Activated T-helper 2 cell treated with anti-CD3 and anti-CD28 coated beads, Interferon-gamma antibody, Interleukin-2, Interleukin-4, amounts not matched to agents 10 μg/mL and 5 μg/mL and 100 μg/mL, durations not matched to agents 14 hours and 24 hours and 36 hours (primary cell): ENCODE measurements around the gene PSMC4. TPM values are rescaled to one million over a fixed set of nuclear protein-coding genes. Genes with fewer than 3 reads are reported as not detected.

Source experiments
- DNase-seq: peaks from one replicate; pipeline ENCODE4 v3.0.0; 2021; ENCODE audit warnings: low spot score
- H3K27ac Mint-ChIP-seq: one replicate; pipeline ENCODE4 v1.8.0; 2021; ENCODE audit warnings: mixed read lengths
- H3K27me3 Mint-ChIP-seq: one replicate; pipeline ENCODE4 v1.8.0; 2021; ENCODE audit warnings: low read depth, mixed read lengths
- H3K36me3 Mint-ChIP-seq: one replicate; pipeline ENCODE4 v1.8.0; 2021; ENCODE audit warnings: low read depth, mixed read lengths
- H3K4me1 Mint-ChIP-seq: one replicate; pipeline ENCODE4 v1.8.0; 2021; ENCODE audit warnings: low read depth, mixed read lengths
- H3K4me3 Mint-ChIP-seq: one replicate; pipeline ENCODE4 v1.8.0; 2021; ENCODE audit warnings: low read depth, mild to moderate bottlenecking, moderate library complexity, mixed read lengths
- H3K9me3 Mint-ChIP-seq: one replicate; pipeline ENCODE4 v1.8.0; 2021; ENCODE audit warnings: mixed read lengths
- intact Hi-C: fragments of 100-400 bp; cut with micrococcal nuclease; formaldehyde crosslinking; loops from one replicate; pipeline ENCODE4 v1.15.1; 2023
- total RNA-seq: library from RNA; stranded (reverse); gene quantifications from 2 replicates; pipeline ENCODE4 v1.2.3, GENCODE V29; 2022

The PSMC4 gene
- total RNA-seq, 1 donor from 2014 or later, result 174 TPM

DNA sequence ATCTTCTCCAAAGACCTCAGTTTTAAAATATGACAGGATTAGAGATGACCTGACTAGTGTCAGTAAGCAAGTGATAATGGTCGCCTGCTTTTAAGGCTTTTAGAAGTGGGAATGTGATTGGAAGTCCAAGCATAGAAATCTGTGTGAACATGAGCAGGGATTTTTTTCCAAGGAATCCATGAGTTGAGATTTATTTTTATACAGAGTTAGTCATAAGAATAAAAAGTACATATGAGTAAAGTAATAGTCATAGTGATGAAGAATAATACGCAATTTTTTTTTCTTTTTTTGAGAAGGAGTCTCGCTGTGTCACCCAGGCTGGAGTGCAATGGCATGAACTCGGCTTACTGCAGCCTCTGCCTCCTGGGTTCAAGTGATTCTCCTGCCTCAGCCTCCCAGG is 27.5 kb downstream of the PSMC4 start:
- intact Hi-C loops, result loop anchor here (5.0 kb wide), 1 partner anchor 59 kb away; the partner anchor contains the start of gene ZNF780B
- DNase-seq, result no peak
- Mint-ChIP-seq H3K27ac (peak overlapping the region; percentile 37), H3K9me3 (peaks cover 12% of the 10 kb centered on the region), H3K27me3 (no peaks in the 10 kb centered on the region), H3K36me3 (peaks cover 31% of the 10 kb centered on the region), H3K4me1 (peaks cover 22% of the 10 kb centered on the region), H3K4me3 (peak overlapping the region; percentile 98)

GRCh38 chr19:40005691-40006272 is 34.8 kb downstream of the PSMC4 start:
- no peak overlapping the region for H3K4me3 Mint-ChIP-seq
- peaks cover 21% of the 10 kb centered on the region for H3K9me3 Mint-ChIP-seq
- no peaks in the 10 kb centered on the region for H3K27me3 Mint-ChIP-seq
- intact Hi-C loops, result no loop called here
- H3K36me3 Mint-ChIP-seq, result peaks cover 55% of the 10 kb centered on the region
- DNase-seq, result no peak
- no peak overlapping the region for H3K27ac Mint-ChIP-seq
- H3K4me1 Mint-ChIP-seq, result peaks cover 4% of the 10 kb centered on the region

- H3K36me3 Mint-ChIP-seq, result peaks cover 60% of the 10 kb centered on the region
- intact Hi-C loops, result no loop called here
Observed at GRCh38 chr19:40006273-40006691, 35.3 kb downstream of the PSMC4 start.

GRCh38 chr19:40009674-40010073 is 38.7 kb downstream of the PSMC4 start:
- Mint-ChIP-seq H3K27ac (no peak overlapping the region), H3K27me3 (no peaks in the 10 kb centered on the region), H3K4me1 (peaks cover 4% of the 10 kb centered on the region), H3K9me3 (peaks cover 50% of the 10 kb centered on the region), H3K4me3 (no peak overlapping the region), H3K36me3 (peaks cover 92% of the 10 kb centered on the region)
- intact Hi-C loops, result no loop called here
- no peak for DNase-seq

More at GRCh38 chr19:40006273-40006691, 35.3 kb downstream of the PSMC4 start:
- H3K4me1 Mint-ChIP-seq, result peaks cover 4% of the 10 kb centered on the region
- H3K27ac Mint-ChIP-seq, result no peak overlapping the region
- peaks cover 22% of the 10 kb centered on the region for H3K9me3 Mint-ChIP-seq
- DNase-seq, result no peak
- no peak overlapping the region for H3K4me3 Mint-ChIP-seq
- no peaks in the 10 kb centered on the region for H3K27me3 Mint-ChIP-seq

DNA sequence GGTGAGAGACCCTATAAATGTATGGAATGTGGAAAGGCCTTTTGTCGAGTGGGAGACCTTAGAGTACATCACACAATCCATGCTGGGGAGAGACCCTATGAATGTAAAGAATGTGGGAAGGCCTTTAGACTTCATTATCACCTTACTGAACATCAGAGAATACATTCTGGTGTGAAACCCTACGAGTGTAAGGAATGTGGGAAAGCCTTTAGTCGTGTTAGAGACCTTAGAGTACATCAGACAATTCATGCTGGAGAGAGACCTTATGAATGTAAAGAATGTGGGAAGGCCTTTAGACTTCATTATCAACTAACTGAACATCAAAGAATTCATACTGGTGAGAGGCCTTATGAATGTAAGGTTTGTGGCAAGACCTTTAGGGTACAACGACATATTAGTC is 43.0 kb downstream of the PSMC4 start:
- intact Hi-C loops, result no loop called here
- Mint-ChIP-seq H3K27me3 (no peaks in the 10 kb centered on the region), H3K4me1 (no peaks in the 10 kb centered on the region), H3K4me3 (no peak overlapping the region), H3K27ac (no peak overlapping the region), H3K9me3 (peaks cover 75% of the 10 kb centered on the region), H3K36me3 (peaks cover 70% of the 10 kb centered on the region)
- DNase-seq, result no peak

DNA sequence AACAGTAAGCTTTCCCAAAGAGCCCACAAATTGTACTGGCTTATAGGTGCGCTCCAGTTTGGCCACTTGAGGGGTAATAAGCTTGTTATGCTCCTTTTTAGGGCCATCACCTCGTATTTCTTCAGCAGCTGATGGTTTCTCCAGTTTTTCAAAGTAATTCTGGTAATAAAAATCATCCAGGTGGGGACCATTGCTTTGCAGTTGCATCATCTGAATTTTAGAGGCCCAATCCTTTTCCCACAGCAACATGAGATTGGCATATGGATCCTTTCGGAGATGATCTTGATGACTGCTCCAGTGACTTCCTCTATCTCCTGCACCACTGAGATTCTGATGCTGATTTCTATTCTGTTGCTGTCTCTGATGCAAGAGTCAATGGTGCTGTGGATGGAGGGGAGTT is 53.0 kb downstream of the PSMC4 start:
- peaks cover 12% of the 10 kb centered on the region for H3K36me3 Mint-ChIP-seq

GRCh38 chr19:40025938-40026596 is 55.1 kb downstream of the PSMC4 start:
- Mint-ChIP-seq H3K36me3 (peaks cover 24% of the 10 kb centered on the region), H3K4me3 (no peak overlapping the region), H3K27ac (no peak overlapping the region), H3K4me1 (no peaks in the 10 kb centered on the region), H3K9me3 (peaks cover 83% of the 10 kb centered on the region), H3K27me3 (no peaks in the 10 kb centered on the region)
- DNase-seq, result no peak
- intact Hi-C loops, result no loop called here

More for the DNA sequence above, 53.0 kb downstream of the PSMC4 start:
- no peak overlapping the region for H3K27ac Mint-ChIP-seq
- no peaks in the 10 kb centered on the region for H3K27me3 Mint-ChIP-seq
- H3K4me1 Mint-ChIP-seq, result no peaks in the 10 kb centered on the region
- intact Hi-C loops, result no loop called here
- peaks cover 85% of the 10 kb centered on the region for H3K9me3 Mint-ChIP-seq
- no peak for DNase-seq
- H3K4me3 Mint-ChIP-seq, result no peak overlapping the region

- H3K4me1 Mint-ChIP-seq, result no peaks in the 10 kb centered on the region
- H3K4me3 Mint-ChIP-seq, result no peak overlapping the region
- DNase-seq, result no peak
- H3K36me3 Mint-ChIP-seq, result peaks cover 26% of the 10 kb centered on the region
- H3K27ac Mint-ChIP-seq, result no peak overlapping the region
- no peaks in the 10 kb centered on the region for H3K27me3 Mint-ChIP-seq
- intact Hi-C loops, result no loop called here
- H3K9me3 Mint-ChIP-seq, result peaks cover 80% of the 10 kb centered on the region
Observed at GRCh38 chr19:40026597-40026970, 55.6 kb downstream of the PSMC4 start.

Other genes starting within 250 kb of the PSMC4 start
- gene CLC, start 233.1 kb upstream of the PSMC4 start, total RNA-seq, result 0.30 TPM in 1 of 2 replicates, not detected in the other
- gene LEUTX, start 192.3 kb upstream of the PSMC4 start, total RNA-seq, result not detected in 2 replicates
- 6.7 and 7.3 TPM in 2 replicates for gene DYRK1B, start 137.0 kb upstream of the PSMC4 start, total RNA-seq
- gene FBL, start 124.8 kb upstream of the PSMC4 start, total RNA-seq, result 522 and 547 TPM in 2 replicates
- 2.4 and 2.5 TPM in 2 replicates for gene FCGBP, start 36.5 kb upstream of the PSMC4 start, total RNA-seq
- gene ZNF546, start 25.9 kb downstream of the PSMC4 start, total RNA-seq, result 4.6 and 5.2 TPM in 2 replicates
- 19.5 and 20.5 TPM in 2 replicates for gene ZNF780B, start 85.1 kb downstream of the PSMC4 start, total RNA-seq
- gene ZNF780A, start 119.8 kb downstream of the PSMC4 start, total RNA-seq, result 19.9 and 21.3 TPM in 2 replicates
- 20.0 and 21.7 TPM in 2 replicates for gene MAP3K10, start 220.3 kb downstream of the PSMC4 start, total RNA-seq
- not detected in 2 replicates for gene TTC9B, start 247.2 kb downstream of the PSMC4 start, total RNA-seq